Smooth muscle cell (in vitro differentiated cells): ENCODE measurements around the gene ABCA10. TPM values are rescaled to one million over a fixed set of nuclear protein-coding genes. Genes with fewer than 3 reads are reported as not detected.

Source experiments
- DNase-seq: peaks from one replicate; lab custom pipeline; 2025; ENCODE audit not compliant: unreplicated experiment; lab: John Stamatoyannopoulos, UW
- H2AFZ ChIP-seq: fragments of 200-600 bp; sonication (generic); 2 replicates; pipeline ENCODE4 v1.6.0; 2016; ENCODE audit warnings: antibody characterized with exemption, low read depth, mild to moderate bottlenecking
- H3F3A ChIP-seq: fragments of 200-600 bp; sonication (generic); 2 replicates; pipeline ENCODE4 v1.6.0; 2017; ENCODE audit warnings: antibody characterized with exemption, low read depth
- H3K27ac ChIP-seq: fragments of 200-600 bp; sonication (generic); 2 replicates; pipeline ENCODE4 v1.5.1; 2016; ENCODE audit warnings: low read depth, mild to moderate bottlenecking
- H3K27me3 ChIP-seq: fragments of 200-600 bp; sonication (generic); 2 replicates; pipeline ENCODE4 v1.6.1; 2016; ENCODE audit warnings: low read depth, mild to moderate bottlenecking
- H3K36me3 ChIP-seq: fragments of 200-600 bp; sonication (generic); 2 replicates; pipeline ENCODE4 v1.5.1; 2016; ENCODE audit warnings: low read depth
- H3K4me1 ChIP-seq: fragments of 200-600 bp; sonication (generic); 2 replicates; pipeline ENCODE4 v1.5.1; 2016; ENCODE audit warnings: low read depth
- H3K4me2 ChIP-seq: fragments of 200-600 bp; sonication (generic); 2 replicates; pipeline ENCODE4 v1.6.0; 2016; ENCODE audit warnings: mild to moderate bottlenecking
- H3K4me3 ChIP-seq: fragments of 200-600 bp; sonication (generic); 2 replicates; pipeline ENCODE4 v1.5.1; 2016; ENCODE audit warnings: mild to moderate bottlenecking
- H3K79me2 ChIP-seq: fragments of 200-600 bp; sonication (generic); 2 replicates; pipeline ENCODE4 v1.6.0; 2016; ENCODE audit warnings: low read depth, mild to moderate bottlenecking
- H3K9ac ChIP-seq: fragments of 200-600 bp; sonication (generic); 2 replicates; pipeline ENCODE4 v1.6.0; 2016; ENCODE audit warnings: low read depth
- H3K9me3 ChIP-seq: fragments of 200-600 bp; sonication (generic); replicated peaks from 2 replicates; pipeline ENCODE4 v1.5.1; 2016; ENCODE audit warnings: low read depth
- H4K20me1 ChIP-seq: fragments of 200-600 bp; sonication (generic); 2 replicates; pipeline ENCODE4 v1.6.0; 2016; ENCODE audit warnings: low read depth
- CTCF ChIP-seq: fragments of 200-600 bp; sonication (generic); IDR thresholded peaks from 2 replicates; pipeline ENCODE4 v1.5.1; 2017; ENCODE audit warnings: borderline replicate concordance, mild to moderate bottlenecking, antibody characterized with exemption; ENCODE audit not compliant: insufficient read depth, poor library complexity, severe bottlenecking
- WGBS: methylation state at CpG from one replicate; pipeline ENCODE4 v1.1.7; 2016; ENCODE audit warnings: low lambda C conversion rate; 5-methylcytosine and 5-hydroxymethylcytosine counted together
- polyA plus RNA-seq: library from polyadenylated mRNA; unstranded; fragments of >200 nt; fragmentation: Nextera tagmentation; extraction: Ambion mirVana; gene quantifications from 2 replicates; pipeline ENCODE4 v1.2.1, GENCODE V29; 2016
- total RNA-seq: library from RNA; depleted of rRNA; stranded (reverse); fragments of >200 nt; gene quantifications from 2 replicates; pipeline ENCODE4 v1.2.3, GENCODE V29; 2014

Gene ABCA10
- total and polyA plus RNA-seq, 2 experiments from 2014 or later, result not detected

- H3K4me1 ChIP-seq, result no peaks in the 10 kb centered on the region
- 77% methylated on average over 1 of the region's 1 CpG for WGBS
- H3F3A ChIP-seq, result no peaks in the 10 kb centered on the region
- H3K36me3 ChIP-seq, result no peaks in the 10 kb centered on the region
- no peak overlapping the region for H3K9ac ChIP-seq
- no peak for DNase-seq
- no peak overlapping the region for H2AFZ ChIP-seq
- no peaks in the 10 kb centered on the region for H4K20me1 ChIP-seq
- TF ChIP-seq CTCF, result no peak
- H3K9me3 ChIP-seq, result no peaks in the 10 kb centered on the region
- no peak overlapping the region for H3K4me2 ChIP-seq
- H3K27me3 ChIP-seq, result peaks cover 2% of the 10 kb centered on the region
- H3K79me2 ChIP-seq, result no peaks in the 10 kb centered on the region
- no peak overlapping the region for H3K27ac ChIP-seq
- no peak overlapping the region for H3K4me3 ChIP-seq
These were observed 37.2 kb upstream of the ABCA10 start for GRCh38 chr17:69265873-69266272.

- Histone ChIP-seq H3K27ac (no peak overlapping the region), H3K79me2 (no peaks in the 10 kb centered on the region), H4K20me1 (no peaks in the 10 kb centered on the region), H3K9me3 (no peaks in the 10 kb centered on the region), H3K9ac (no peak overlapping the region), H3K4me3 (no peak overlapping the region), H3K27me3 (no peaks in the 10 kb centered on the region), H3K36me3 (no peaks in the 10 kb centered on the region), H2AFZ (no peak overlapping the region), H3F3A (no peaks in the 10 kb centered on the region), H3K4me1 (no peaks in the 10 kb centered on the region), H3K4me2 (no peak overlapping the region)
- TF ChIP-seq CTCF, result no peak
- DNase-seq, result no peak
- 48% methylated on average over 1 of the region's 1 CpG for WGBS
These were observed 25.6 kb upstream of the ABCA10 start for GRCh38 chr17:69254187-69254586.

GRCh38 chr17:69250641-69251040 is 22.0 kb upstream of the ABCA10 start:
- WGBS, result 90% methylated on average over 4 of the region's 4 CpGs

More at GRCh38 chr17:69250641-69251040, 22.0 kb upstream of the ABCA10 start:
- Histone ChIP-seq H3K9me3 (no peaks in the 10 kb centered on the region), H3K4me1 (no peaks in the 10 kb centered on the region), H3K79me2 (no peaks in the 10 kb centered on the region), H3K27ac (no peak overlapping the region), H3K4me2 (no peak overlapping the region), H3K36me3 (no peaks in the 10 kb centered on the region), H3F3A (no peaks in the 10 kb centered on the region), H3K4me3 (no peak overlapping the region), H4K20me1 (no peaks in the 10 kb centered on the region), H3K9ac (no peak overlapping the region), H3K27me3 (no peaks in the 10 kb centered on the region), H2AFZ (no peak overlapping the region)
- TF ChIP-seq CTCF, result no peak
- DNase-seq, result no peak
